GM23248 (cell line): Measurements from ENCODE around the gene RNF26.

ENCODE experiments used
- EZH2 ChIP-seq: fragments of 200-600 bp; sonication (generic); IDR thresholded peaks from 2 replicates; pipeline ENCODE4 v1.6.1; 2018; ENCODE audit warnings: antibody characterized with exemption, mild to moderate bottlenecking; ENCODE audit not compliant: insufficient read depth, poor library complexity, severe bottlenecking
- EZH2phosphoT487 ChIP-seq: fragments of 200-600 bp; sonication (generic); IDR thresholded peaks from 2 replicates; pipeline ENCODE4 v1.6.1; 2018; ENCODE audit warnings: antibody characterized with exemption, moderate library complexity, mild to moderate bottlenecking, low read depth; ENCODE audit not compliant: insufficient read depth

DNA sequence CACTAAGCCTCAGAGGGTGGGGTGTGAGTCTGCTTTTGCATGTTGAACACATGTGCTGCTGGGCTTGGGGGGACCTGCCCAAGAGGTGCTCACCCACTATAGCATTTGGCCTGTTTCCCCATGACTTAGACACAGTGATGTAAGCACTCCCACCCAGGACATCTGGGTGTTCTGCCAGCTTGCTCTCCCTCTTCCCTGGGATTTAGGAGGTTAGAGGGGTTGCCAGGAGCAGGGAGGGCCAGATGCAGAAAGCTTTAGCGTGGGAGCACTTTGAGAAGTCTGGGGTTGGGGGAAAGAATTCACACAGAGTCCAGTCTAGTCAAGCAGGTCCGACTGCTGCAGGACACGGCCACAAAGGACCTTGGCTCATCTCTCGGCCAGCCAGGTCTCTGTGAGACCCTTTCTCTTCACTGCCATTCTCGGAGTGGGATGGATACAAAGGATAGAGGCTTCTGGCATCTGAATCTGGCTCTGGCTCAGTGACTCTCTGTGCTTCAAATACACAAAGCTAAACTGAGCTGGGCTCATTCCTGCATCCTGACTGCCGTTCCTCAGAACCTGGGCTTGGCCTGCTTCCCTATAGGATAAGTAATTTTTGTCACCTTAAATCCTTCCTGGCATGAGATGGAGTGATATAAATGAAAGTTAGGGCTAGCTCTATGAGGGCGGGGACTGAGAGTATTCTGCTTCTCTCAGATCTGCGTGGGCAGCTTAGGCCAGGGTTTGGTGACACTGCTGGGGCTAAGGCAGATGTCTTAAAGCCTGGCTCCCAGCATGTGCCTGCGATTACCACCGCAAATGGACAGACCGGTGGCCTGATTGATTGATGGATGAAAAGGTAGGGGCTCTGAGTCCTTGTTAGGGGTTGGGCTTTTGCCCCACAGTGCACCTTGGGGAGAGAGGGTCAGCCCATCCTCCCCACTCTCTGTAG lies 32.6 kb downstream of the RNF26 start:
- TF ChIP-seq EZH2 (no peak), EZH2phosphoT487 (no peak)
